GF-D8 (cell line): ENCODE data around the gene ROR2.
"Not testable (repeated sequence)": the region's sequence is repeated elsewhere in the genome, so short reads cannot be mapped to it uniquely, and the experiment has no call there.

ENCODE experiments used
- DNase-seq: peaks from one replicate; lab custom pipeline; 2025; lab: John Stamatoyannopoulos, UW

Gene ROR2

DNA sequence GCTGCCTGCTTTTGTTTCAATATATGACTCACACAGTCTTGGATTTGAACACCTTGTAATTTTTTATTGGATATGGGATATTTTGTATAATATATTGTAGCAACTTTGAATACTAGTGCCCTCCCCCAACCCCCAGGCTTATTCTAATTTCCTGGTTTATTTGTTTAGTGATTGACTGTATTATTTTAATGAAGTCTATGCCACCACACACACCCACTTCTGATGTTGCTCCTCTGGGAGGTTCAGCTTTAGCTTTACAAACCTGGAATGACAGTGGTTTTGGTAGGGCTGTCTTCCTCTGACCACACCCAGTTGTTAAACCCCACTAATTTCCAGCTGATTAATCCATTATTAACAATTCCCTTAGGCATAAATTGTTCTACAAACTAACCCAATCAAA lies 320.3 kb downstream of the ROR2 start:
- no peak for DNase-seq

DNA sequence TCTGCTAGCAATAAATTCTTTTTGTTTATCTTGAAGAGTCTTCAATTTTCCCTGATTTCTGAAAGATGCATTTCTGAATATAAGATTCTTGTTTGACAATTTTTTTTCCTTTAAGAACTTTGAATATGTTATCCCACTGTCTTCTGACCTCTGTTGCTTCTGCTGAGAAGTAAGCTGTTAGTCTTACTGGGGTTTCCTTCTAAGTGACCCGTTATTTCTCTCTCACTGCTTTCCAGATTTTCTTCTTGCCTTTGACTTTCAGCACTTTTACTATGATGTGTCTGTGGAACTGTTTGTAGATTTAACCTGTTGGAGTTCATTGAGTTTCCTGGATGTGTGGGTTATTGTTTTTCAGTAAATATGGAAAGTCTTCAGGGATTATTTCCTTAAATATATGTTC lies 321.1 kb downstream of the ROR2 start:
- no peak for DNase-seq

DNA sequence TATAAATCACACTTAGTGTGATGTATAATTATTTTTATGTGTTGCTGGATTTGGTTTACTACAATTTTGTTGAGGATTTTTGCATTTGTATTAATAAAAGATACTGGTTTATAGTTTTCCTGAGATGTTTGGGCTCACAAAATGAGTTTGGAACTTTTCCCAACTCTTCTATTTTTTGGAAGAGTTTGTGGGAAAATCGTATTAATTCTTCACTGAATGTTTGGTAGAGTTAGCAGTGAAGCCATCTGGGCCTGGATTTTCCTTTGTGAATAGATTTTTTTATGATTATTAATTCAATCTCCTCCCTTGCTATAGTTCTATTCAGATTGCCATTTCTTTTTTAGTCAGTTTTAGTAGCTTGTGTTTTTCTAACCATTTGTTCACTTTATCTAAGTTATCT lies 324.7 kb downstream of the ROR2 start:
- no peak for DNase-seq

DNA sequence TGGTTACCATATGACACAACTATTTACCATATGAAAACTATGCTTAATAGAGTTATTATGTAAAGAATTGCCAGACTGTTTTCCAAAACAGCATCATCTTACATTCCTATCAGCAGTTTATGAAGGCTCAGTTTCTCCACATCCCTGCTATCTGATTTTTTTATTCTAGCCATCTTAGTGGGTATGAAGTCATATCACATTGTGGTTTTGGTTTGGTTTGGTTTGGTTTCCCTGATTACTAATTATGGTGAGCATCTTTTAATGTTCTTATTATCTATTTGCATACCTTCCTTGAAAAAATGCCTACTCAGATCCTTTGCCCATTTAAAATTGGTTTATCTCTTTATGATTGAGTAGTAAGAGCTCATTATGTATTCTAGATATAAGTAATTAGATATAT lies 327.0 kb downstream of the ROR2 start:
- DNase-seq = no peak

DNA sequence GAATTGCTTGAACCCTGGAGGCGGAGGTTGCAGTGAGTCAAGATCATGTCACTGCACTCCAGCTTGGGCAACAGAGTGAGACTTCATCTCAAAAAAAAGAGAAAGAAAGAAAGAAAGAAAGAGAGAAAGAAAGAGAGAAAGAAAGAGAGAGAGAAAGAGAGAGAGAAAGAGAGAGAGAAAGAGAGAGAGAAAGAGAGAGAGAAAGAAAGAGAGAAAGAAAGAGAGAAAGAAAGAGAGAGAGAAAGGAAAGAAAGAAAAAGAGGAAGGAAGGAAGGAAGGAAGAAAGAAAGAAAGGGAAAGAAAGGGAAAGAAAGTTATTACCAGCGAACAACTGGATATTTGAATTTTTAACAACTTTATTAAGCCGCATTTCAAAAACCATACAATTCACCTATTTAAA lies 327.9 kb downstream of the ROR2 start:
- DNase-seq = not testable (repeated sequence)

DNA sequence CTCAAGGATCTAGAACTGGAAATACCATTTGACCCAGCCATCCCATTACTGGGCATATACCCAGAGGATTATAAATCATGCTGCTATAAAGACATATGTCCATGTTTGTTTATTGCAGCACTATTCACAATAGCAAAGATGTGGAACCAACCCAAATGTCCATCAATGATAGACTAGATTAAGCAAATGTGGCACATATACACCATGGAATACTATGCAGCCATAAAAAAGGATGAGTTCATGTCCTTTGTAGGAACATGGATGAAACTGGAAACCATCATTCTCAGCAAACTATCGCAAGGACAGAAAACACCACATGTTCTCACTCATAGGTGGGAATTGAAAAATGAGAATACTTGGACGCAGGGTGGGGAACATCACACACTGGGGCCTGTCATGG lies 336.0 kb downstream of the ROR2 start:
- DNase-seq = not testable (repeated sequence)

DNA sequence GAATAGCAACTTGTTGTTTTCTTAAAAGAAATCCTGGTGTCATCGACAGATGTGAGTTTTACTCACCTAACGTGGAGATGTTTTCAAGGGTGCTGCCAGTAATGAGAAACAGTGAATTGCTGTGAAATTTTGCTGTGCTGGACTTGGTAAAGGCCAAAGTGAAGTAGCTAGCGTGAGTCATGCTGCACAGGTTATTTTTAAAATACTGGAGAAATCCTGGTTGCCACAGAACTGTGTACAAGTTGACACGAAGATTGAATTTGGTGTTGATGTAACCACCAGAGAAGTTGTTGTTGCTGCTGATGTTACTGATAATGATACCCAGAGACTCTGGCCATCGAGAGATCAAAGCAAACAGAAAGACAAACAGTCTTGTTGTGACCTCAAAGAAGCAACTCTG lies 338.4 kb downstream of the ROR2 start:
- DNase-seq = no peak

DNA sequence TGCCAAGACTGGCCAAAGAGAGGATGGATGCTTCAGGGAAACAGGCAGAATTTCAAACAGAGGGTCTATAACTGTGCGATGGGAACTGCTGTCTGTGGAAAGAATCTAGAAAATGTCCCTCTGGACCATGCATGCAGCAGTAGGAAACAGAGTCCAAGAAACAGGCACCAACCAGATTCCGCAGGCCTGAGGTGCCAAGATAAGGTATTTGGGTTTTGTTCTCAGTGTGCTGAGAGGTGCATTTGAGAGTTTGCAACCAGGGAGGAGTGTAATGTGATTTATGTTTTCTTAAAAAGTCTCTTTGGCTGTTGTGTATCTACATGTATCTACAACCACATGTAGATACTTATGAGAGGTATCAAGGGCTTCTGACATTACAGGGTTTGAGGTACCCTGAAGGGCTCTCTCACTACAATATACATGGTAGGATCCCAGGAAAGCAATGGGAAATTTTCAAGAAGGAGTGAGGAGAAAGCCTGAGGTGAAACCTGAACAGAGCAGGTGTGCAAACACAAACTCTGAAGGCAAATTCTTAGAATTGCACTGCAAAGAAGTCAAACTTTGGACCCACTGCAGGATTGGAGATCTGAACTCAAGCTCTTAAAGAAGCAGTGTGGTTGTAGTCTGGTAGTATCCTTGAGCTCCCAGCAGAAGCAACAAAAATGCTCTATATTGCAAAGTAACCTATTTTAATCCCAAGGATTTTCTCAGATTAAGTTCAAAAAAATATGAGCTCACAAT lies 343.6 kb downstream of the ROR2 start:
- no peak for DNase-seq

DNA sequence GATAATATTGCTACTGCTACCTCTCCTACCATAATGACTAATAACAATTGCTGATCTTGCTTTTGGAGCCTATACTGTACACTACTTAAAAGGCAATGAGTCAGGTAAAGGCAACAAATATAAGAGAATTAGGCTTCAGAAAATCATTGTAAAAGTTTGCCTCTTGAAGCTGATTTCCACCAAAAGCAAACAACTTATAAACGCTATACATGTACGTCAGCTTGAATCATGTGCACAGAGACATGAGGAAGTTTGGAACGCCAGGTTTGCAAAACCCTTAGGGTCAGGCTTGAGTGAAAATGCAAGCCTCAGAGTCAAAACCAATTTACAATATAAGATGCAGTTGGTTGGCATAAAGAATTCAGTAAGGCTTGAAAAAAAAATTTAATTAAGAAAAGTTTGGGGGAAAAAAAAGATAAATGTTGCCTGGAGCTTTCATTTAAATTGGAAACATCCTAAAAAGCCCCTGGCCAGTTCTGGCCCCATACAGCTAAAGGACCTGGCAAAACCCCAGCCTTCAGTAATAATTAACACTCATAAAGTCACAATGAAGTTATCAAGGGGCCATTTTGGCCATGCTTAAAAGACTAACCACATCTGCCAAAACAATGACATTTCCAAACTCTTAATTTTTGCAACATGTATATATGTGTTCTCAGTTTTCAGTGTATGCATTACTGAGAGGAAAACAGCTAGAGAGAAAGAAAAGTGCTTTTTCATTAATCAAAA lies 345.4 kb downstream of the ROR2 start:
- DNase-seq = no peak

DNA sequence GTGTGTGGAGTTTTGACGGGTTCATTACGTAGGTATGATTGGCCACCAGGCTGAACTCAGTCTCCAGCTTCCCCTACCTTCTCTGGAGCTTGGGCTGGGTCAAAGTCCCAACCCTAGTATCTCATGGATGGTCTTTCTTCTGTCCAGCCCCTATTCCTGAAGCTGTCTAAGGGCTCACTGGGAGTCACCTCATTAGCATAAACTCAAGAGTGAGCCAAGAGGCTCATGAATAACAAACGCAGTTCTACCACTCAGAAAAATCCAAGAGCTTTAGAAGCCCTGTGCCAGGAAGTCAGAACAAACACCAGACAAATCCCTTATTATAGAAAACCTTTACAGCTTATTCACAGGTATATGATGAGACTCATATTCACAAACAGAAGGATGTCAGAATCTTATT lies 346.1 kb downstream of the ROR2 start:
- DNase-seq = no peak

DNA sequence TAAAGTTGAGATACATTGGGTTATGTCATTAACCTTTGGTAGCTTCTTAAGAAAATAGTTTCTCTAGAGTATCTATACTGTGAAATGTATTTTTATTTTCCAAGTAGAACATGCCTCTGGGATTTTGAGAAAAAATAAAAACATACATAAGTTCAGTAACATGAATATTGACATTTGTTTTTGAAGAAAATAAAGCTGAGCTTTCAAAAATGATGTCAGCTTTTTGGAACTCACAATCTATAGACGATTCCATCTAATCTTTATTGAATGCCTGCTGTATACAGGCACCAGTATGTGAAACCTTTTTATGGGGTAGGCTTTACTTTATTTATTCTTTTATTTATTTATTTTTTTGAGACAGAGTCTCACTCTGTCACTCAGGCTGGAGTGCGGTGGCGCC lies 350.5 kb downstream of the ROR2 start:
- no peak for DNase-seq

DNA sequence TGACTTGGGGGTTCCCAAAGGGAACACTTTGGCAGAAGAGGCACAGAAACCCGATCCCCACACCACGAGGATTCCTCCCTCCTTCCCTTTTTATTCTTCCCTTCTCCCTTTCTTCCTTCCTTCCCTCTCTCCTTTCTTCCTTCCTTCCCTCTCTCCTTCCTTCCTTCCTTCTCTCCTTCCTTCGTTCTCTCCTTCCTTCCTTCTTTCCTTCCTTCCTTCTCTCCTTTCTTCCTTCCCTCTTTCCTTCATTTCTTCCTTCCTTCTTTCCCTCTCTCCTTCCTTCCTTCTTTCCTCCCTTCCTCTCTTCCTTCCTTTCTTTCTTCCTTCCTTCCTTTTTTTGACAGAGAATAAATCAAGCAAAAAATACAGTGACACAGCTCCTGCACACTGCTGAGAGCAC lies 358.4 kb downstream of the ROR2 start:
- no peak for DNase-seq

DNA sequence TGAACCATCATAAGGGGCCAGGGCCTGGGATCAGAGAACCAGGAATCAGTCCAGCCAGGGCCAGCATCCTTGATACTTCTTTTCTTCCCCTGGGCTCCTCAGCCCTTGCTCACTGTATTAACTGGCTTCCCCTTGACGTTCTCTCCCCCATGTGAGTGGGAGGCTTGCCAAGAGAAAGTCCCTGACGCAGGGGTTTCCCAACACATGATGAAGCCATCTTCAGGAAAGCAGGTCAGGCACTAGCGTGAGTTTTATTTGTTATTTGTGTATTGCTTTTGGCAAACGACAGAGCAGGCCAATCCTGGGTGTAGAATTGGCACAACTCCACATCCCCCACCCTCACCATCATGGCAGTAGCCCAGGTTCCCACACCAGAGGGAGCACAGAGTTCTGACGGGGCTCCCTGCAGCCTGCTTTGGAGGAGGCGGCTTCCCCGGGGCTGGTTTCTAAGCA lies 360.9 kb downstream of the ROR2 start:
- no peak for DNase-seq

DNA sequence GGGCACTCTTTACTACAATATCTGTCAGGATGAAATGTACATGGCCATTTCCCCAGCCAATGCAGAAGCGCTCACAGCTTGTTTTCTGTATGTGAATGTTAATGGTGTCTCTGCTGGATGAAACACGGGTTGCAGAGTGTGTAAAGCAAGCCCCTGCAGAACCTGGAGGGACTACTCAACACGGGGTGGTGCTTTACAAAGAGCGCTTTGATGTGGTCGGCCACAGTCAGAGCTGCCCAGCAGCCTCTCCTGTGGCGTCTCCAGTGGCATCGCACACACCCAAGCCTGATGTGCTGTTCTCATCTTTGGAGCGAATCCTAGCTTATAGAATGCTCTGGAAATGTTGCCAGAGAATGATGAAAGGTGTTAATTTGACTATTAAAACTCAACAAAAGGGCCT lies 363.7 kb downstream of the ROR2 start:
- no peak for DNase-seq

DNA sequence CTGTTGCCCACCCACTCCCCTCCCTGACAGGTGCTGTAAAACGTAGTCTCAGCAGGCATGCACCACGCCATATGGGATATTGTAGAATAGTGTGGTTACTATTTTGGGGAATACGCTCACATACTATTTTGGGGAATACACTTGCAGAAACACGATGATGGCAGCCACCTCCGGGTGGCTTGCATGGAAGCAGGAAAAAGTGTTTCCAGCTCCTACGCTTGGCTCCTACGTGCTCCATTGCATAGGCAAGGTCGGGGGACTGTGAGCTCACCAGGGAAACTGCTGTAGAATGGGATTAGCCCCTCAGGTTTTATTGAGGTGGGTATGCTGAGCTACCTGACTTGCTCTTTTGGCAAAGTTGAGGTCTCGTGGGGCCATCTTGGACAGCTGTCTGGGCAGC lies 366.1 kb downstream of the ROR2 start:
- no peak for DNase-seq

DNA sequence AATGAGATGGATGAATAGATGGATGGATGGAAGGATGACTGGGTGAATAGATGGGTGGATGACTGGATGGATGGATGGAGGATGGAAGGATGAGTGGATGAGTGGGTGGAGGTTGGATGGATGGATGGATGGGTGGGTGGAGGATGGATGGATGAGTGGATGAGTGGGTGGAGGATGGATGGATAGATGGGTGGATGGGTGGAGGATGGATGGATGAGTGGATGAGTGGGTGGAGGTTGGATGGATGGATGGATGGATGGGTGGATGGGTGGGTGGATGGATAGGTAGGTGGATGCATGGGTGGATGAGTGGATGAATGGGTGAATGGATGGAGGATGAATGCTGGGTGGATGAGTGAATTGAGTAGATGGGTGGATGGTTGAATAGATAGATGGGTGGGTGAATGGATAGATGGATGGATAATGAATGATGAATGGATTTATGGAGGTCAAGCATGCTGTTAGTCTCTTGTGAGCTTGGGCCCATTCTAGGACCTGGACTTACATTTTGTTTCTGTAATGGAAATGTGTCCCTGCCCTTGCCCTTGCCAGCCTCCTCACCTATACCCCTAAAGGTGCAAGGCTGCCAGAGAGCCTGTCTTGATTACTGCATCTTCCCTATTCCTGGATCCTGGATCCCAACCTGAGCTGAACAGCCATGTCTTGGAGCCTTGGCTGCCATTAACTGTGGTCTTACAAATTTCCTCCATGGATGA lies 366.7 kb downstream of the ROR2 start:
- no peak for DNase-seq

DNA sequence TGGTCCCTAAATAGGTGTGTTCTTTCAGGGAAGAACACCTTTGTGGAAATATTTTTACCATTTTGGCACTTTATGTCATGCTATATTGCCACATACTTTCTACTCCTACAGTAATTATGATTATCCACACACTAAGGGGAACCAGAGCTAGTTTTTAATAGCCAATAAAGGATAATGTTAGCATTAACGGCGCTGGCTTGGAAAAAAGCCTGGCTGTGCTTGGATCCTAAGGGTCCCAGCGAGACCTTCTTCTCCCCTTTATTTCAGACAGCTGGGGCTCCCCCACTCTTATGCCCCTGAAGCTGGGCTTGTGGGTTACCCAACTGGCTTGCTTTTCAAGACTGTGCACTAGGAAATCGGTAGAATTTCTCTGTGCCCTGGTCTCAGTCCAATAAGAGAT lies 367.8 kb downstream of the ROR2 start:
- no peak for DNase-seq

DNA sequence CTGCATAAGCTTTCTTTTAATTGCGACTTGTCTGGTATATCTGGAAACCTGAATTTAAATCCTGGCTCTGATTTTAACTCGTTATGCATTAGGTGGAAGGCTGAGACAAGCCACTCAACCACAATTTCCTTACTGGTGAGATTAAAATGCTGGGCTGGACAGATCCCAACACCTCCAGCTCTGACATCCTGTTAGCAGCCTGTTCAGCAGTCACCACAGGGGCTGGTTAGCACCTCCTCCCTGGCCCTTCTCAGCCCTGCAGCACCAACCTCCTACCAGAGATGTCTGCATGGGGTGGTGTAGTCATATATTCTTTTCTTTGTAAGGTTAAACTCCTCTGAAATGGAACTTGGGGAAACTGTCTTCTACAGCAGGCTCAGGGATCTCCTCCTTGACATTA lies 369.9 kb downstream of the ROR2 start:
- DNase-seq = no peak

DNA sequence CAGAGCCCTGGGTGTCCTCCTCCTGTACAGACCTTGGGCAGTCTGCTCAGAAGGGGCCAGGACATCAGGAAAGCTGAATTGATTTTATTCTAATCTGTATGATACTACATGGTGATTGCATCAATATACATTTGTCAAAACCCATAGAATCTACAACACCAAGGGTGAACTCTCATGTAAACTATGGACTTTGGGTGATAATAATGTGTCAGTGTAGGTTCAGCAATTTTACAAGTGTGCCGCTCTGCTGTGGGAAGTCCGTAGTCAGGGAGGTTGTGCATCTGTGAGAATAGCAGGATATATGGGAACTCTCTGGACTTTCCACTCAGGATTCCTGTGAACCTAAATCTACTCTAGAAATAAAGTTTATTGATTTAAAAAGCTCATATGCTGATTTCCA lies 371.1 kb downstream of the ROR2 start:
- no peak for DNase-seq

DNA sequence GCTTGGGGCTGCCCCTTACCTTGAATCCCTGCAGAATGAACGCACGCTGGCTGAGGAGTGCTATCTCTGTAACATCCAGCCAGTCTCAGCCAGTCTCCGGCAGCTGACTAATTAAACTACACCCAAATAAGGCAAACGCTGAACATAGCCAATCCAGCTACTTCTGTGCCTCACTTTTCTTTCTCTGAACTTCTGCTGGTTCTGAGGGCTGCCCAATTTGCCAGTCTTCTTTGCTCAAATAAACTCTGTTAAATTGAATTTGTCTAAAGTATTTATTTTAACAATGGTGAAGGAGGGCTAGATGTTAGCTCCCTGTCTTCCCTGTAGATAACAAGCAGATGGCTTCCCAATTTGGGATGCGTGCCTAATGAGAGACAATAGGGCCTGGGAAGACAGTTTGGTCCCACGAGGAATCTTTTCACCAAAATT lies 372.4 kb downstream of the ROR2 start:
- no peak for DNase-seq

DNA sequence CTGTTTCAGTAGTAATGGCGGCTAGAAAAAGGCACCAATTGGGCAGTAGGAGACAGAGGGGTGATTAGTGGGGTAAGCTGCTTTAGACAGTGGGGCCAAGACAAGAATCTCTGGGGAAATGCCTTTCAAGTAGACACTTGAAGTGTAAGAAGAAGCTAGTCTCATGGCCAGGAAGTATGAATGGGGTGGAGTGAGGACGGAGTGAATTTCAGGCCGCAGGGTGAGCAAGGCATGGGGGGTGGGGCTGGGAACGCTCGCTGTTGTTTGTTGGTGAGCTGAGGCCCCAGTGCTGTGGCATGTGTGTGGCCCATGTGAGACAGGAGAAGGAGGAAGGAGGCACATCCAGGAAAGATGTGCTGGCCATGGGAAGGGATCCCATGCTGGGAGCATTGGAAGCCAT lies 377.2 kb downstream of the ROR2 start:
- DNase-seq = no peak

DNA sequence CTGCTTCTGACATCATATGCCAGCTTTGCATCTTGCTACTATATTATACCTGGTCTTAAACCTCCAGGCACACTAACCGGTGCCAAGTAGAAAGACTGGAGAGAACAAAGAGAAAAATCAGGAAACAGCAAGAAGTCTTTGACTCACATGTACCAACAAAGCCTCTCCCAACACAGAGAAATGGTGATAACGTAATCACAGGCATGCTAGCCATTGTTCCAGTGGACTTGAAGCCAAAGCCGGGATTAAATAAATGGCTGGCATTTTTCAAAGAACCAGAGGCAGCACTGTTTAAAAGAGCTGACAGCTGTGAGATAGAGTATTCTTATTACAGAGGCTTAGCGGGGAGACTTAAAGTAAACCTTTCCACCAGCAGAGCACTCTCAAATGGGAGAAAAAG lies 378.0 kb downstream of the ROR2 start:
- no peak for DNase-seq

DNA sequence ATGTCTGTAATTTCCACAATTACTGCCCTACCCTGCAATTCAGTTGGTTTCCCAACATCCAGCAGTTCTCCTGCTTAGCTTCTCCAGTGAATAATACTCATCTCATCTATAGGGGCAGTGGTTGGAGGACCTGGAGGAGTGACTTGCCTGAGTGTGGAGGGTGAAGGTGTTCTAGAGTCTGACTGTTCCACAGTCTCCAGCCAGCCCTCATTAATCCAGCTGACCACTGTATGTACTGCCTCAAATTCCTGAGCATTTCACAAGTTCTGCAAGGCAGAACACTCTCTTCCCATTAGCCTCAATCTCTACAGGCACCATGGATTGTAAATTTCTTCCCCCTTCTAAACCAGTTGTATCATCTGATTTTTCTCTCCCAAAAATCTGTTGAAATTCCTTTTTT lies 379.0 kb downstream of the ROR2 start:
- no peak for DNase-seq
